GM12891 (cell line): ENCODE data around the gene KAT2B.

ENCODE experiments used
- POLR2A ChIP-seq: IDR thresholded peaks from 2 replicates; pipeline ENCODE4 v1.6.1; 2011; ENCODE audit warnings: low read depth, low read length, control low read depth
- POLR2AphosphoS5 ChIP-seq: IDR thresholded peaks from 2 replicates; pipeline ENCODE4 v1.6.1; 2011; ENCODE audit warnings: low read depth, low read length, control low read depth
- TAF1 ChIP-seq: IDR thresholded peaks from 2 replicates; pipeline ENCODE4 v1.6.1; 2011; ENCODE audit warnings: low read depth, low read length, control low read depth

GRCh38 chr3:20007960-20008359, 32.3 kb upstream of the KAT2B start:
- no peak for TF ChIP-seq POLR2A
- no peak for TF ChIP-seq POLR2AphosphoS5
- TF ChIP-seq TAF1: no peak
